Mammary epithelial cell (primary cell): ENCODE data around the gene MEST.

ENCODE experiments used
- CTCF ChIP-seq, 2 donors: IDR thresholded peaks in 1 of 2; conservative IDR thresholded peaks in 1 of 2; 2 replicates each; pipeline ENCODE4 v1.5.1; 2011 to 2012; ENCODE audit warnings: inconsistent platforms in 2 of 2, low read length in 2 of 2, mild to moderate bottlenecking in 2 of 2, control low read depth in 1 of 2, low read depth in 1 of 2; ENCODE audit not compliant: insufficient read depth in 1 of 2; ENCODE audit errors: extremely low read depth in 1 of 2
- EZH2 ChIP-seq: IDR thresholded peaks from 2 replicates; pipeline ENCODE4 v1.6.1; 2012; ENCODE audit warnings: low read length, inconsistent platforms, borderline replicate concordance

- no peak for TF ChIP-seq EZH2
- TF ChIP-seq CTCF (conservative IDR thresholded peaks at IDR 0.05 in 1 of 2, IDR thresholded peaks at IDR 0.05 in 1 of 2; ENCODE audit: extremely low read depth in 1 of 2, insufficient read depth in 1 of 2, low read depth in 1 of 2, low read length in 2 of 2): no peak
These were observed 1.5 kb upstream of the MEST start for GRCh38 chr7:130490311-130490791.
